8988T (cell line): ENCODE data around the gene LRRC10B.

Experiments used
- DNase-seq: peaks from one replicate; pipeline ENCODE4 v3.0.0; 2011

Gene LRRC10B

DNA sequence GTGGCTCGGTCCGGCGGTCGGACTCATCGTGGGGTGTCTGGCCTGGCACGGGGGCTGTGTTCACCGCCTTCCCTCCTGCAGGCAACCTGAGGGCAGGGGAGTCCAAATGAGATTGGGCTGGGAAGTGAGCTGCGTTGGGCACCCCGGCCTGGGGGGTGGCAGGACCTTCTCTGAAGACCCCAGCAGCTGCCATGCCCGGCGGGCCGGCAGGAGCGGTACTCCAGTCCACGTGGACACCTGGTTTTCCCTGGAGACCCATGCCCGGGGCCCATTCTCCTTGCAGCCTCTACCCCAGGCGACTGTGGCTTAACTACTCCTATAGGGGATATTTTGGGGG is 24.5 kb downstream of the LRRC10B start:
- DNase-seq: no peak

DNA sequence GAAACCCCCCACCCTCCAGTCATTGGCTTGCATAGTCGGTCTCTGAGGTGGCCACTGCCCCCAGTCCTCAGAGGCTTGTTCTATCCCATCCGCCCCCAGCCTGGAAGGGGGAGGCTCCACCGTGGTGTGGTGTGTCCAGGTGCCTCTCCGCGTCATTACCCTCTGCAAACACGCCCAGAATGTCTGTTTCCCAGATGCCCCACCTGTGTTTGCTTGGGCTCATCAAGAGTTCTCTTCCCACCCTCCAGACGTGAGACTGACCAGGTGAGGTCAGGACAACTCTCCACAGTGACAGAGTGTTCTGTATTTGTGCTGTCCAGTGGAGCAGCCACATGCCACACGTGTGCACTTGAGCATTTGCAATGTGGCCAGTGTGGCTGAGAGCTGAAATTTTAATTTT is 24.9 kb downstream of the LRRC10B start:
- no peak for DNase-seq

DNA sequence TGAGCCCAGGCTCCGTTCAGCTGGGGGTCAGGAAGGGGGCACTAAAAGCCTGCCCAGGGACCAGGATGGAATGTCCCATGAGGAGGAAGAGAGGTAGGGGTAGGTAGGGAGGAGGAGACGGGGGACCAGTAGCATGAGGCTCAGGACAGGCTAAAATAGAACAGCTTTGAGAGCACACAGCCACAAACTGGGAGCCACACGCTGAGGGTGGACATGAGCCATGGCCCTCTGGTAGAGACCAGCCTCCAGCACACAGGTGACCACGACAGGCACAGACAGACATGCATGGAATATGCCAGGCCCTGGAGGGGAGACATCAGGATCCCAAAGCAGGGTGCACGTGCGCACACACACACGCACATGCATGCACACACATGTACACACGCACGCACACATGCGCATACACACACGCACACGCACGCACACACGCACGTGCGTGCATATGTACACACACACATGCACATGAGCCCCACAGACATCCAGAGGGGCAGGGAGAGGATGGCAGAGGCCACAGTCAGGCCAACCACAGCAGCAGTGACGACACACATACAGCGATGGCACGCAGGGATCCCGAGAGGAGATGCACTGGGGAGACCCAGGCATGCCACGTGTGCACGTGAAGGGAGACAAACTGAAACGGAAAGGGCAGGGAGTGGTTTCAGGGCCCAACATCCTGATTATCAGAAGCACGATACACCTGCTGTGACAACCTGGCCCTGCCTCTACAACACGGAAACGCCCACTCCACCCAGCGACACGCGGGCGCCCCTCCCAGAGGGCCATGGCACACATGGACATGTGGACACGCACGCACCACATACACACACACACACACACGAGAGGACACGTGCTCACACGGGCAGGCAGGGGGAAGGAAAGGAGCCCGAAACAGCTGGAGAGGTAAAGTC is 25.7 kb downstream of the LRRC10B start:
- DNase-seq: no peak

DNA sequence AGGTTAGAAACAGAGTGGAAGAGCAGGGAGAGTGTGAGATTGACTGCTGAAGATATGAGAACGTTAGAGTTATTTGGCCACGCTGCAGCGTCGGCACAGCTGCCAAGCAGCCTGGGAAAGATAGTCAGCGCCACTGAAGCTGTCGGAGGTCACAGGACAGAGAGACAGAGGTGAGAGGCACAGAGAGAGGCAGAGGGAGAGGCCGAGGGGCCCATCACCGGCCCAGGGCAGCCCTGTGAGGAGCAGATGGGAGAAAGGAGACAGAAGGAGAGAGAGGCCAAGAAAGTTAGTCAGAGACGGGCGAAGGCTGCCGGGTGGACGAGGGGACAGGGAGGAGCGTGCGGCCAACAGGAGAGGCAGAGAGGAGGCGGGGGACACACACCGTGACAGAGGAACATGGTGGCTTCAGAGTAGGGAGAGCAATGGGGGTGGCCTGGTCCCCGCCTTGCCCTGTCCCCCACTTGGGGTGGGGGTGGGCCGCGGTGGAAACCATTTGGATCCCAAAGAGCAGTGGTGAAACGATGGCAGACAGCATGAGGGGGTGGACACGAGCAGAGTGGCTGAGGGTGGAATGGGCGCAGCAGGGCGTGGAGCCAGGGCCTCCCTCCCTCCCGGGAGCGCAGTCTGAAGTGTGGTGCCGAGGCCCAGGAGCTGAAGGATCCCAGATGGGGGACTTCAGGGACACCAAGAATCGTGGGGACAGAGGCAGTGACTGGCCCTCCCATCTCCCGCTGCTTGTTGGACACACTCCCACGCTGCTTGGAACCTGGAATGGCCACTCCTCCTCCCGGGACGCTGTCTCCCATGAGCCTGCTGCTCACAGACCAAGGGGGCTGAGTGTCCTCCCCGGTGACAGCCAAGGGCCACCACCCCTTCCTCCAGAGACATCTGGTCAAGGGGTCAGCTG is 26.6 kb downstream of the LRRC10B start:
- no peak for DNase-seq

DNA sequence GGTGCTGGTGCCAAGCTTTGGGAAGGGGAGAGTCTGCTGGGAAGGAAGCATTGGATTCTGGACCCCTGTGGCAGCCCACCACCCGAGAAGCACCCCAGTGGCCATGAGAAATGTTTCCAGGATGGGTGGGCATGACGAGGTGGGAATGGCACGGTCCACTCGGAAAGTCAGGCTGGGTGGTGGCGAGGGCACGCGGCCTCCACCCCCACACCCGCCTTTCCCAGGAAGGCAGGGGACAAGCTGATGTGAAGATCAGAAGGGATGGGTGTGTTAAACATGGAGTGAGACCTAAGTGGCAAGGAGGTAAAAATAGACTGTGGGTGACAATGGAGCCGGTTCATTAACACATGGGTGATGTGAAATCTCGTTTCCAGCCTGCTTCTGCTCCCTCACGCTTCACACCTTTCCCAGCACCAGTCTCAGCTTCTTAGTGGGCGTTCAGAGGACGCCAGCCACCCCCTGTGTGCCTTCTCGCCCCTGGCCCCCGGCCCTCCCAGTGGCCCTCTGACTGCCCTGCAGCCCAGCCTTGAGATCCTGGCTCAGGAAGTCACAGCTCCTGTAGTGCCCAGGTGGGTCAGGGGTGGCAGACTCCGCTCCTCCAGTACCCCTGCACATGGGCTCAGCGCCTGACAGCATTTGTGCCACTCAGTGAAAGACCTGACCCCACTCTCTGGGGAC is 27.6 kb downstream of the LRRC10B start:
- DNase-seq: no peak

DNA sequence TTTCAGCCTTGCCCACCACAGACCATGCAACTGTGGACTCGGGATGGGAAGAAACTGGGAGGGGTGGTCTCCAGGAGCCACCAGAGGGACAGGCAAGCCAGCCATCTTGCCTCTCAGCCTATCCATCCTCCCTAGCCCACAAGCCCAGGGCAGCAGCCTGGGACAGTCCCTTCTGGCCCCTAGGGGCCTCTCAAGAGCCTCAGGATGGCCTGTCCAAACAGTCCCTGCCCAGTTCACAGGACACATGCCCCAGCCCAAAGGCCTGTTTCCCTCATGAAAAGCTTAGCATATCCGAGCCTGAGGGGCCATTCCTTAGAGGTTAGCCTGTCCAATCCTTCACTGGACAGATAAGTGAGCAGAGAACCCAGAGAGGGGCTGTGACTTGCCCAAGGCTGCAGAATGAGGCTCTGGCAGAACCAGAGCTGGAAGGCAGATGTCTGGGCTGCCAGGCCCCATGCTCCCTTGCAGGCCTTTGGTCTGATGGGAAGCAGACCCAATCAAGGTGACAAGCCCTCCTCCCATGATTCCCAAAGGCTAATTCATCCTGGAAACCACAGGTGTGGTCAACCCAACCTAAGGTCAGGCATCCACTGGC is 28.2 kb downstream of the LRRC10B start:
- DNase-seq: no peak

DNA sequence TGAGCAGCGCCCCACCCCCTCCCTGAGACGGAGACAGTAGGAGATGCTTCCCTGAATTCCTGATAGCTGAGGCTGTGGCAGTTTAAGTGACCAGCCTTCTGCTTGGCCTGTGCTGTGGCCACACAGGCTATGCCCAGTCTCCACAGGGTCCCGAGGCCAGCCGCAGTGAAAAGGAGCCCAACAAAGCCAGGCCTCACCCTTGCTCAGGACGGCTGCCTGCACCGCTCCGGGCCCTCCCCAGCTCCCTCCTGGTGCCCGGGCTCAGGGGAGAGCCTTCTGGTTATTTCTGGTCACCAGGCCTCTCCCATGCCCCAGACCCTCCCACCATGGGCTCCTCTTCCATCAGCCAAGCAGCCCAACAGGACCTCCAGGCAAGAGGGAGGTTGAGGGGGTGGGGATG is 28.8 kb downstream of the LRRC10B start:
- no peak for DNase-seq

DNA sequence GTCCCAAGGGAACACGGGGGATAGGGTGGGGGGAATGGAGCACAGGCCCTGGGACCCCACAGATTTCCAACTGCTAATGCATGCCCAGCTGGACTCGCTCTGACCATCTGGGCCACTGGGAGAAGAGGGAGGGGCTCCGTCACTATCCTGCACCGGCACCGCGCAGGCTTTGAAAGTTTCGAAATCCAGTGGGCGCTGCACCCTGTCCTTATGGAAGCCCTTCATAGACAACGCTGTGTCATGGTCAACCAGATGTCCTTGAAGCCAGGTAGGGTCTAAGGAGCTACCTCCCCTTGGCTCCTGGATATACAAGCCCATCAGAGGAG is 30.1 kb downstream of the LRRC10B start:
- no peak for DNase-seq

DNA sequence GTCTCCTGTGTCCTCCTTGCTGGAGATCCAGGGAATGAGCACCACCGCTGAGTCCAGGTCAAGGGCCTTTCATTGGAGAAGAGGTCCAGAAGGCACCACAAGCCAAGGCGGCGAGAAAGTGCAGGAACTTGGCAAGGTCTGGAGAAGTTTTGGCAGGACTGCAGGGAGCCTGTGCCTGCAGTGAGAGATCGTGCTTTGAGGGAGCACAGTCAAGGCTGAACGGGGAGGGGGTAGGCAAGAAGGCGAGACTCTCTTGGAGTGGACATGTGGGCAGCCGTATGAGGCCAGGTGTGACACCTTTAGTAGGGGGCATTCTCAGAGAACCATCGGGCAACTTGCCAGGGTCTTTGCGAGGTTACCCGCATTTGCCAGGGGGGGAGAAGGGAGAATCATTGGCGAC is 30.5 kb downstream of the LRRC10B start:
- no peak for DNase-seq

DNA sequence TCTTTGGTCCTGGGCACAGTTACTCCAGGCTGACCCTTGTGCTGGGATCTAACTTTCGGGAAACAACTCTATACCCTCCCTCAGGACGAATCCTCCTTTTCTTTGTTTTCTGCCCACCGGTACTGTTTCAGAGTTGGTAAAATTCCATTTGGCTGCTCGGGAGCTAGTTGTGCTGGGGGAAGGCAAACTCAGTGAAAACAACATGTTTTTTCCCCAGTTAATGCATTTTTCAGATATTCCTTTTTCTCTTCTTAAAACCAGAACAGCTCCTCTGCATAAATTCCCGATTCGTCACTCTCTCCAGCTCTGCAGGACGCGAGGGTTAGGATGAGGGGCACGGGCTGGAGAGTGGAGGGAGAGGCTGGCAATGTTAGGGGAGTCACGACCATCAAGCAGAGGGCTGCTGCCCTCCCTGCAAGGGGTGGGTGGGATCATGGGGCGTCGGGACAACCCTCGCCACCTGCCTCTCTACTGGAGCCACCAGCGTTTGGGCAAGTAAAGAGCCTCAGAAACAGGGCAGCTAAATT is 31.3 kb downstream of the LRRC10B start:
- DNase-seq: no peak

DNA sequence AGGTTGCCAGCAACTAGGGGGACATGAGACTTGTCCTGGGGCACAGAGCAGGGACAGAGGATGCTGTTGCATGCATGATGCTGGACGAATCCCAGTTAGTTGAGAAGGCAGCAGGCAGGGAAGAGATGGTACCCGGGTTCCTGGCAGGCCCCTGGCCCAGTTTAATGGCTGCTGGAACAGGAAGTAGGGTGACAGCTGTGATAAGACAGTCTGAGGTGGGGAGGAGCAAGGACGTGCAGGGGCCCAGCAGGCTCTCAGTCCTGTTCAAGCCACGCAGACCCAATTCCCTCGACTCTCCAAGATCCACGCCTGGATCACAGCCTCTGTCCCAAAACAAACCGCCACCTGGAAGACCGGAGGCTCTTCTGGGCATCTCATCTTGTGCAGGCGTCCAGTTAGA is 32.0 kb downstream of the LRRC10B start:
- DNase-seq: no peak

DNA sequence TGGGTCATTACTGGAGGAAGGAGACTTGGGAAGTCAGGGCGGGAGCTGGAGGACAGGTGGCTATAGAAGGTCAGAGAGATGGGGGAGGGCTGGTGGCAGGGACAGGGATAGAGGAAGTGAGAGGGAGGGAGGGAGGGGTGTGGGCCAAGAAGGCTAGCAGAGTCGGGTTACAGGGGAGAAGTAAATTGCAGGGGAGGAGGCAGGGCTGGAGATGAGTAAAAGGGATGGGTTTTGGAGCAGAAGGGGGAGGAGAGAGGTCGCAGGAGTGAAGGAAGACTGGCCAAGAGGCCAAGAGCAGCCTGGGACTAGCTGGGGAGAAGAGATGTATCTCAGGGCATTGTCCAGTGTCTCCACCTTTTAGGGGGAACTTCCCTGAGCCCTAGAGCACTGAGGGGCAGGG is 33.0 kb downstream of the LRRC10B start:
- no peak for DNase-seq

DNA sequence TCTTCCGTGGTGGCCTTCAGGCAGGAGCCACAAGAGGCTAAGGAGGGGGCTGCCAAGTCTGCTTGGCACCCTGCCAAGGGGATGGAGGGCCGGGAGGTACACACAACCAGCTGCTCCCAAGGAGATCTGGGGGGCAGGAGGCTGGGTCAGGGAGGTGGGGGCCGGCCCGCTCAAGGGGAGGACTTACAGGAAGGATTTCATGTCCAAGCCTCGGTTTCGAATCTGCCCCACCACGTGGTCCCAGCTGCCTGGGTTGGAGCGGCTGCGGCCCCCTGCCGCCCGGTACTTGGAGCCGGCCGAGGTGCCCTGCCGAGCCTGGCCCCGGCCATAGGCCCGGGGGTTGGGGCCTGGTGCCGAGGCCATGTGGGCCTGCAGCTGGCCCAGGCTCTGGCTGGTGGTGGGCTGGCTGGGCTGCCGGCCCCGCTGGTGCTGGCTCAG is 33.5 kb downstream of the LRRC10B start:
- DNase-seq: no peak

DNA sequence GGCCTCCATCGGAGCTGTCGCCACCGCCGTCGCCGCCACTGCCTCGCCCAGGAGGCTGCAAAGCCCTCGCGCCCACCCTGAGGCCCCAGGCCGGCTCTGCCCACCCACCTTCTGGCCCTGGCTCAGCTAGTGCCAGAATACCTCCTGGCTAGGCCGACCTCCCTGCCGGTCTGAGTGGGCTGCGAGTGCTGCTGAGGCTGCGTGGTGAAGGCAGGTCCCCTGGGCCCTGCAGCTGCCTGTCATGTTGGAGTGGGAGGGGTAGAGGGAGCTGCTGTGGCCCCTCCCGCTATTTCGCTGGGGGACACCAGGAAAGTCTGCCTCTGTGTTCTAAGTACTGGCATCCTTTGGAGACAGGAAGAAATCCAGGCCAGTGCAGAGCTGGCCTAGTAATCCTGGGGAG is 34.2 kb downstream of the LRRC10B start:
- no peak for DNase-seq

DNA sequence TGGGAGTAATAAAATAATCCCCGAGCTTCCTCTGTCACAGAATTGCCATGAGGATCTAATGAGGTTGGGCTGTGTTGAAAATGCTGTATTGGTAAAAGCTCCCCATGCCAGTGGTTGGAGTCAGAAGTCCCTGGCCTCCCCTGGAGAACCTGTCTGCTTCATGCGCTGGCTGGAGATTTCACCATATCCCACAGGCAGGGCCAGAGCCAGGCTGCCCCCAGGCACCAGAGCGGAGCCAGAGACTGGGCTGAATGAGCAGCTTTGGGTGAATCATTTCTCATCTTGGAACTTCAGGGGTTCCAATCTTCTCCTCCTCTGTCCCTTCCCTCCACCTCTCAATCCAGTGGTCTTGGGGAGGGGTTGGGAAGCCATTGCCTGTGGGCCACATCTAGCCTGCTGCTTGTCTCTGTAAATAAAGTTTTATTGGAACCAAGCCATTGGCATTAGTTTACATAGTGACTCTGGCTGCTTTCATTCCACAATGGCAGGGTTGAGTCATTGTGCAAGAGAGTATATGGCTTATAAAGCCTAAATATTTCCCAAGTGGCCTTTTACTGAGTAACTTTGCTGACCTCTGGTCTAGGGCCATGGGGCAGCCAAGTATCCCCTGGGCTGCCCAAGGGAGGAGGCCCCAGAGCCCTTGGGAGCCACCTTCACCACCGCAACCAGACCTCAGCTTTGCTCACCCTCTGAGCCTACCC is 35.2 kb downstream of the LRRC10B start:
- DNase-seq: no peak

DNA sequence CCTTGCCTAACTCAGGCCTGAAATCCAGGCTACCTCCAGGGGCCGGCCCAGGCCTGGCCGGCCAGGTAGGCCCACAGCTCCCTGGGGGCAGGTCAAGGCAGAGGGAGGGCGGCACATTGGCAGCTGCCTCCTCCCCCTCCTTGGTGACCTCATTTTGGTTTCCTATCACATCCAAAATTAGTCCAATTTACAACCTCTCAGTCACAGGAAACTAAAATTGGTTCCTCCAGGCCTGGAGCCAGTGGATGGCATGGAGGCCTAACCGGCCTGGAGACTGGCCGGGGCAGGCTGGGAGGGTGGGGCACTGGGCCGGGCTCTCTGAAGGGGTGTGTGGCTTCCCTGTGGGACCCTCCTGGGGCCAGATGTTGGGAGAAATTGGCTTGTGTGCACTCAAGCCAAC is 35.9 kb downstream of the LRRC10B start:
- no peak for DNase-seq

DNA sequence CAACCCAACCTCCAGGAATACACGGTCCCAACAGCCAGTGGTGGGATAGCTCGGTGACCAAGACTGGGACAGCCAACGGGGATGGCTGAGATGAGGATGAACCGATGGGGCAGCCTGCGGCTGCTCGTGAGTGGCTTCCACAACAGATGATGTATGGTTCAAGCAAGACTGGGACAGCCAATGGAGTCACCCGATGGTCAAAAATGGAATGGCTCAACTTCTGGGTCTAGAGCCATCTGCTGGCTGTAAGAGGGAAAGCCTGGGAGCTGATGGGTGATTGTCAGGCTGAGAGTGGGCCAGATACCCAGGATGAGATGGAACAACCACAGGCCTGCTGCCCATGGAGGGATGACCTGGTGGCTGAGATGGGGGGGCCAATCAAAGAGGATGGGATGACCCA is 36.8 kb downstream of the LRRC10B start:
- DNase-seq: peak; percentile 99

DNA sequence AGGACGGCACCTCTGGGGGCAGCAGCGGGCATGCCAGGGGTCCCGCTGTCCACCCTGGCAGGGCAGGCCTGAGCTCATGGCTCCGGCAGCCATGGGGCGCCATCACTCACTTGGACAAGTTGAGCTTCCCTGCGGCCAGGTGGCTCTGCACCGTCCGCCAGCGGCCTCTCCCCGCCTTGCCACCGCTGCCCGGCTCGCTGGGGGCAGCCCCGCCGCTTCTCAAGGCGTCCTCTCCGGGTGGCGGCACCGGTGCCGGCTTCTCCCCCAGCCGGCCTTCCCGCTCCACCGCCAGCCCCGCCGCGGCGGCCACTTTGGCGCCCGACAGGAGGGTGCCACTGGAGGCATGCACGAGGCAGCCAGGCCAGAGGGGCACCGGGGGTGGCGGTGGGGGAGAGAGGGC is 37.4 kb downstream of the LRRC10B start:
- no peak for DNase-seq

DNA sequence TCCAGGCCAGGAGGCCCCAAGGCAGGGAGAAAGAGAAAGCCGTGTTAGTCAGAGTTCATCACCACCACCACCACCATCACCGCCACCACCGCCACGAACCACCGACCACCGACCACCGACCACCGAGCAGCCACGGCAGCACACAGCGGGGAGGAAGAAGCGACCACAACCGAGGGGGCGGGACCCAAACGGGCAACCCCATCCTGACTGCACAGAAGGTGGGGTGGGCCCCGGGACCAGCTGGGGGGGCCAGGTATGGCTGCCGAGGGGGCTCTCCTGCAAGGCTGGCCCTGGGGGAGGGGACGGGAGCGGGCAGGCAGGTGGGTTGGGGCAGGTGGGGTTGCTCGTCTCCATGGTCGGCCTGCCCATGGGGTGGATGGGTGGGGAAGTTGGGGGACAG is 38.1 kb downstream of the LRRC10B start:
- no peak for DNase-seq

DNA sequence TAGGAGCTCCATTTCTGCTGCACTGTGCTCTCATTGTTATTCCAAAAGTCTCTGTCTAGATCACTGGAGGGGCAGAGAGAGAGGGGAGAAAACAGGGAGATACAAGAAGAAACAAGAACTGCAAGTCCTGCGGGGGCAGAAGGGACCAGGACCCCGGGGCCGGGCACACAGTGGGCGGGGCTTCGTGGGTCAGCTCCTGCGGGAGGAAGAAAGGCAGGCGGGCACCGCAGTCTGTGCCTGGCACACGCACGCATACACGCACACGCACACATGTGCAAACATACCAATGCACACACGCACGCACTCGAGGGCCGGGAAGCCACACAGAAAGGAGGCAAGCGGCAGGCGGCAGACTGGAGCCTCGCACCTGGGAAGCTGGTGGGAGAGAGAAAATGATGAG is 38.7 kb downstream of the LRRC10B start:
- DNase-seq: no peak

DNA sequence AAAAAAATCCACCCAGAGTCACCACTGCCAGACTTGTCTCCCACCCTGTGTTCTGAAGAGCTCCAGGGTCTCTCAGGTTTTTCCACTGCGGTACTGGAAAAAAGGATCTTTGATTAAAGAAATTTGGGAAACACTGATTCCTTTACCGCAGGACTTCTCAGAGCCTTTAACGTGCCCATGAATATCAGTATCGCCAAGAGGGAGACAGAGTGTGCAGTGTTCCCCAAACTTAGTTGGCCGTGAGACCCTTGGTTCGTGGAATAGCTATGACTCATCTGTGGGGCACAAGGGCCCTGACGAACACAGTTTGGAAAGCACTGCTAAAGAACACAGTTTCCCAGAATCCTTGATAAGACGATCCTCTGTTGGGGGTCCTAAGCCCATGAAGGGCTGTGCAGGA is 40.6 kb downstream of the LRRC10B start:
- DNase-seq: no peak
